ENCODE results near the gene TMEM87A.

Gene TMEM87A

GRCh38 chr15:42201801-42202200 is 71.4 kb downstream of the TMEM87A start:
- no peak for DNase-seq

- no peak for DNase-seq
Observed at GRCh38 chr15:42199126-42199525, 74.1 kb downstream of the TMEM87A start.

GRCh38 chr15:42198516-42198915 is 74.7 kb downstream of the TMEM87A start:
- no peak for DNase-seq

- peak; percentile 6 for DNase-seq
Observed at GRCh38 chr15:42194513-42194912, 78.7 kb downstream of the TMEM87A start.

GRCh38 chr15:42193383-42193782 is 79.8 kb downstream of the TMEM87A start:
- no peak for DNase-seq

GRCh38 chr15:42191610-42192346 is 81.5 kb downstream of the TMEM87A start:
- no peak for DNase-seq

GRCh38 chr15:42190370-42190769 is 82.9 kb downstream of the TMEM87A start:
- DNase-seq, result no peak

- no peak for DNase-seq
Observed at GRCh38 chr15:42185801-42186200, 87.4 kb downstream of the TMEM87A start.

- no peak for DNase-seq
Observed at GRCh38 chr15:42184736-42185135, 88.5 kb downstream of the TMEM87A start.

GRCh38 chr15:42184296-42184695 is 88.9 kb downstream of the TMEM87A start:
- no peak for DNase-seq

- no peak for DNase-seq
Observed at GRCh38 chr15:42182961-42183360, 90.3 kb downstream of the TMEM87A start.

- DNase-seq, result no peak
Observed at GRCh38 chr15:42182328-42182886, 90.8 kb downstream of the TMEM87A start.

GRCh38 chr15:42178056-42178455 is 95.2 kb downstream of the TMEM87A start:
- DNase-seq, result no peak

GRCh38 chr15:42175671-42176070 is 97.6 kb downstream of the TMEM87A start:
- DNase-seq, result no peak

- no peak for DNase-seq
Observed at GRCh38 chr15:42172475-42172874, 100.8 kb downstream of the TMEM87A start.

- DNase-seq, result no peak
Observed at GRCh38 chr15:42171795-42172194, 101.4 kb downstream of the TMEM87A start.

GRCh38 chr15:42171122-42171521 is 102.1 kb downstream of the TMEM87A start:
- no peak for DNase-seq

GRCh38 chr15:42166225-42166940 is 106.8 kb downstream of the TMEM87A start:
- DNase-seq, result no peak

- DNase-seq, result no peak
Observed at GRCh38 chr15:42165106-42165505, 108.1 kb downstream of the TMEM87A start.

GRCh38 chr15:42163947-42164550 is 109.2 kb downstream of the TMEM87A start:
- no peak for DNase-seq

- no peak for DNase-seq
Observed at GRCh38 chr15:42163291-42163690, 109.9 kb downstream of the TMEM87A start.
